ENCODE results near the gene PRSS38. TPM values are rescaled to one million over a fixed set of nuclear protein-coding genes. Genes with fewer than 3 reads are reported as not detected.

PRSS38 gene
- total RNA-seq, 4 donors from 2014 or later, result not detected

GRCh38 chr1:227781314-227781930, 34.1 kb upstream of the PRSS38 start:
- TF ChIP-seq CTCF (IDR thresholded peaks at IDR 0.05) (no peak), POLR2A (IDR thresholded peaks at IDR 0.05) (no peak)
- peaks cover 0 to 41% (median 0%) of the 10 kb centered on the region in 3 donors for H3K36me3 ChIP-seq
- H3K27ac ChIP-seq, result no peak overlapping the region
- H3K9me3 ChIP-seq, result no peaks in the 10 kb centered on the region
- DNase-seq, result no peak
- H3K27me3 ChIP-seq, result peaks cover 0 to 9% (median 0%) of the 10 kb centered on the region in 4 donors
- intact Hi-C loops (cut with DNase I), result loop anchor here (10.0 kb wide), 1 partner anchor 303 kb away; the partner anchor contains the start of gene ARF1
- WGBS, 2 donors, result 96 to 100% methylated on average over 4 to 5 of the region's 15 CpGs
- H3K4me1 ChIP-seq, result peaks cover 2 to 24% (median 3%) of the 10 kb centered on the region in 3 donors
- no peak overlapping the region for H3K4me3 ChIP-seq

GRCh38 chr1:227782226-227782625, 33.2 kb upstream of the PRSS38 start:
- no peak for DNase-seq
- peaks cover 10 to 32% (median 11%) of the 10 kb centered on the region in 3 donors for H3K4me1 ChIP-seq
- H3K9me3 ChIP-seq, result no peaks in the 10 kb centered on the region
- H3K4me3 ChIP-seq, result no peak overlapping the region
- peaks cover 0 to 14% (median 0%) of the 10 kb centered on the region in 4 donors for H3K27me3 ChIP-seq
- 62 to 94% methylated on average over 3 of the region's 4 CpGs for WGBS, 2 donors
- TF ChIP-seq POLR2A (IDR thresholded peaks at IDR 0.05), result no peak
- no peak for TF ChIP-seq CTCF (IDR thresholded peaks at IDR 0.05)
- H3K36me3 ChIP-seq, result peaks cover 0 to 33% (median 0%) of the 10 kb centered on the region in 3 donors
- H3K27ac ChIP-seq, result no peak overlapping the region
- intact Hi-C loops (cut with DNase I), result loop anchor here (10.0 kb wide), 1 partner anchor 303 kb away; the partner anchor contains the start of gene ARF1

- Histone ChIP-seq H3K27me3 (peaks cover 0 to 14% (median 0%) of the 10 kb centered on the region in 4 donors), H3K9me3 (no peaks in the 10 kb centered on the region), H3K36me3 (peaks cover 0 to 21% (median 0%) of the 10 kb centered on the region in 3 donors), H3K27ac (no peak overlapping the region), H3K4me1 (peaks cover 13 to 44% (median 19%) of the 10 kb centered on the region in 3 donors), H3K4me3 (no peak overlapping the region)
- WGBS, 2 donors, result 91% methylated on average over 11 of the region's 13 CpGs
- intact Hi-C loops (cut with DNase I), result loop anchor here (5.0 to 10.0 kb wide), 2 partner anchors 102 to 300 kb away; partner anchors contain the start of gene ARF1
- DNase-seq, result no peak
- TF ChIP-seq CTCF (IDR thresholded peaks at IDR 0.05) (no peak), POLR2A (IDR thresholded peaks at IDR 0.05) (no peak)
These were observed 30.2 kb upstream of the PRSS38 start for GRCh38 chr1:227785094-227785804.

- Histone ChIP-seq H3K27ac (no peak overlapping the region), H3K4me1 (peaks cover 13 to 51% (median 19%) of the 10 kb centered on the region in 3 donors), H3K36me3 (peaks cover 0 to 13% (median 0%) of the 10 kb centered on the region in 3 donors), H3K27me3 (peaks cover 0 to 14% (median 0%) of the 10 kb centered on the region in 4 donors), H3K4me3 (no peak overlapping the region), H3K9me3 (no peaks in the 10 kb centered on the region)
- TF ChIP-seq CTCF (IDR thresholded peaks at IDR 0.05) (no peak), POLR2A (IDR thresholded peaks at IDR 0.05) (no peak)
- WGBS, 2 donors, result 65 to 92% methylated on average over 7 to 16 of the region's 19 CpGs
- intact Hi-C loops (cut with DNase I), result loop anchor here (5.0 to 10.0 kb wide), 2 partner anchors 101 to 299 kb away; partner anchors contain the start of gene ARF1
- DNase-seq, result no peak
These were observed 29.4 kb upstream of the PRSS38 start for GRCh38 chr1:227785805-227786671.

Measured in esophagus squamous epithelium (tissue), 5 donors.